Activated naive CD4-positive, alpha-beta T cell treated with Interleukin-2 at 50 U/mL for 16 hours (primary cell): Measurements from ENCODE around the gene ATE1.
"Not testable (repeated sequence)": the region's sequence is repeated elsewhere in the genome, so short reads cannot be mapped to it uniquely, and the experiment has no call there.

Source experiments
- DNase-seq: peaks from one replicate; pipeline ENCODE4 v3.0.0-alpha.2; 2020

ATE1 gene

GRCh38 chr10:121732656-121733445 lies 195.0 kb downstream of the ATE1 start:
- DNase-seq: no peak

DNA sequence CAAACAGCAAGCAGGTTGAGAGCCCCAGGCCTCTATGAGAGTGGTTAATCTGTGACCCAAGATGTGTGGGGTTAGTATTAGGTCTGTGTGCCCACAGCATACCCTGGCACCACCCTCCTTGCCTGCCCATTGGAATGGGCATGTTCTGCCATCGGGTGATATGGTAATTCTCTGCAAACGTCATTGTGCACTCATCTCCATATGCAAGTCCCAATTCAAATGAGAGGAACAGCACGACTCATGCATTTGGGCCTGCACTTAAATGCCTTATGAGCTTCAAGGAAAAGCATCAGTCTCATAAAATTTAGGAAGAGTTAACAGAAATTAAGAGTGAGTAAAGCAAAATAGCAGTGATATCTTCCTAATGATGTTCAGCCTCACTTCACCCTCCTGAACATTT lies 195.7 kb downstream of the ATE1 start:
- DNase-seq: no peak

- DNase-seq: no peak
Observed at GRCh38 chr10:121724282-121724681, 203.5 kb downstream of the ATE1 start.

- no peak for DNase-seq
Observed at GRCh38 chr10:121722665-121723064, 205.2 kb downstream of the ATE1 start.

DNA sequence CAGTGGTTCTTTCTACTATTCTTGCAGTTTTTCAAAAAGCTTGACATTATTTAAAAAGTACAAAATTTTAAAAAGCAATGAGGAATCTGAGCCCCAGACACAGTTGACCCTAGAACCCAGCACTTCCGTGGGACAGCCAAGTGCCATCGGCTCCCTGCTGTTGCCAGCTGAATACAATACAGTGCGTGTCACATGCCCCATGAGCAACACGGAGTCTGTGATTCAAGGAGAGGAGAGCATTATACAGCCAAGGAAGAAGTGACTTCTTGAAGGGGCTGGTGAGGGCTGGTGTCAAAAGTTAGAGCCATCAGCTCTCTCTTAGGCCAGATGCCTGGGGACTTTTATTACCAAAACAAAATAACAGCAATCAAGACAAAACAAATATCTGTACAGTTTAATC lies 206.6 kb downstream of the ATE1 start:
- no peak for DNase-seq

DNA sequence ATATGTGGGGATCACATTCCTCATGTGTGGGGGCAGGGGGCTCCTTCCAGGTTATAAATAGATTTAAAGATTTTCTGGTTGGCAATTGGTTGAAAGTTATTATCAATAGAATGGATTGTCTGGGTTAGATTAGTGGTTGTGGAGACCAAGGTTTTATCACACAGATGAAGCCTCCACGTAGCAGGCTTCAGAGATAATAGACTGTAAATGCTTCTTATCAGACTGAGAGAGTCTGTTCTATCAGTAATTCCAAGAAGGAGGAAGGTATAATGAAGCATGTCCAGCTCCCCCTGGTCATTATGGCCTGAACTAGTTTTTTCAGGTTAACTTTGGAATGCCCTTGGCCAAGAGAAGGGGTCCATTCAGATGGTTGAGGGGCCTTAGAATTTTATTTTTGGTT lies 211.9 kb downstream of the ATE1 start:
- no peak for DNase-seq

DNA sequence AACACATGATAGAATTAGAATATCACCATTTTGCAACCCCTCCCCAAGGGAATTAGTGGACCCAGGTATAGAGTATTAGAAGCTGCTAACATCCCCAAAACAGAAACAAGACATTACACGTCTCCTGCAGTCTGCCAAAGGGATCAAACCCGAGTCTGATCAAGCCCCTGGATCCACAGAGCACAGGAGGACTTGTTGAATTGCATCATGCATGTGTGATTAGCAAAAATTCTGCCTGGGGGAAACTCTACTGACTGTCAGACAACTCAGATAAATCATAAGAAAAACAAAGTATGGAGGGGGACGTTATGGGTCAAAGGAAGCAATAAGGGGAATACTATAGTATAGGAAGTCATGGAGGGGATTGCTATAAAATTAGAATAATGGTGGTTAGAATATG lies 212.8 kb downstream of the ATE1 start:
- DNase-seq: no peak

DNA sequence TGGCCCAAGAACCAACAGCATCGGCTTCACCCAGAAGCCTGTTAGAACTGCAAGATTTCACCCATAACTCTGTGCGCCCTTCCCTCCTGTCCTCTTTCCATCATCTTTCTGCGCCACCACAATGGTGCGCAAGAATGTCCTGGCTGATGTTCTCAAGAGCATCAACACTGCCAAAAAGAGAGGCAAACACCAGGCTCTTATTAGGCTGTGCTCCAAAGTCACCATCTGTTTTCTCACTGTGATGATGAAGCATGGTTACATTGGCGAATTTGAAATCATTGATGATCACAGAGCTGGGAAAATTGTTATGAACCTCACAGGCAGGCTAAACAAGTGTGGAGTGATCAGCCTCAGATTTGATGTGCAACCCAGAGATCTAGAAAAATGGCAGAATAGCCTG lies 214.3 kb downstream of the ATE1 start:
- no peak for DNase-seq

DNA sequence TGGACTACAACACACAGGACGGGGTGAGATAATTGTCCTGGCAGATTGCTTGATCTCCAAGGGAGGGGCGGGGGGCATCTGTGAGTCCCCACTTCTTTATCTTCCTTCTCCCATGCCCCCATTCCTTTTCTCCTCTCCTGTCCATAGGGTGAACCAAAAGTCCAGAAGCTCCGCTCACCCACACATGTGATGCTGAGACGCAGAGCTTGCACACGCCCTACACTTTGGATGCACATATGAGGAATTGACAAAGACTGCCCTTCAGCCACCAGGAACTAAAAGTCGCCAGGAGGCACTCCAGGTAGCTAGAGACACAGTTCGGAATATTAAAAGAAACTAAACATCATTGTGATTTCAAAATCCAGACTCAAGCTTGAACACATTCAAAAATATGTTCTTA lies 216.9 kb downstream of the ATE1 start:
- no peak for DNase-seq

DNA sequence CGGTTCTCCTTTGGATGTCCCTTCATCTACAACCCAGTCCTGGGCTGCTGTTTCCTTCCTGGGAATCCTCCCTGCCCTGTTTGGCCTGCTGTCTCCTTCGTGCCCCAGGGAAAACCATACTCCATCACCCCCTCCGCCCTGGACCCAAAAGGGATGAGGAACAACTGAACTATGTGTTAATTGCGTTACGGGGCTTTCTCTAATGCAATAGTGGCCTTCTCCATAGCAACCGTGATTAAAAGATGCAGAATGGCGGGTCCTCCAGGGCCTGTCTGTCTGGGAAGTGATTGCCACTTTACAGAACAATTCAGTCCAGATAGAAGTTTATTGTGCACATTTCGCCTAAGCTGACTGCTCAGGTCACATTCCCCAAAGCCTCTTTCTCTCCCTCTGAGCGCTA lies 217.6 kb downstream of the ATE1 start:
- DNase-seq: no peak

DNA sequence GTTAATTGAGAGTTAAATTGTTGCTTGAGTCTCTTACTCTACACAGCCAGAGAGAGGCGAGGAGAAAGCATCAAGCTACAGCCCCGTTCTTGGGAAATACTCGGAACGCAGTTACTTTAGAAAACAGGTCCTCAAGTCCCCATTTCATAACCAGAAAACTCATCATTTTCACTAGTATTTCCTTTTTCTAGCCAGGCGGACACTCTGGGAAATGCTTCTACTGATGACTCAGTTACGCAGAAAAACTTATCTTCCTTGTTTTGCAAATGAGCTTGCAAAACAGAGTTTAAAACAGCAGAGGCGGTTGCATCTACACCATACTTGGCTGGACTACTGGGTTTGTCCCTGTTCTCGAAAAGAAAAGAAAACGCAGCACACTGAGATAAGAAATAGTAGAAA lies 218.2 kb downstream of the ATE1 start:
- no peak for DNase-seq

- no peak for DNase-seq
Observed at GRCh38 chr10:121708728-121709674, 218.8 kb downstream of the ATE1 start.

DNA sequence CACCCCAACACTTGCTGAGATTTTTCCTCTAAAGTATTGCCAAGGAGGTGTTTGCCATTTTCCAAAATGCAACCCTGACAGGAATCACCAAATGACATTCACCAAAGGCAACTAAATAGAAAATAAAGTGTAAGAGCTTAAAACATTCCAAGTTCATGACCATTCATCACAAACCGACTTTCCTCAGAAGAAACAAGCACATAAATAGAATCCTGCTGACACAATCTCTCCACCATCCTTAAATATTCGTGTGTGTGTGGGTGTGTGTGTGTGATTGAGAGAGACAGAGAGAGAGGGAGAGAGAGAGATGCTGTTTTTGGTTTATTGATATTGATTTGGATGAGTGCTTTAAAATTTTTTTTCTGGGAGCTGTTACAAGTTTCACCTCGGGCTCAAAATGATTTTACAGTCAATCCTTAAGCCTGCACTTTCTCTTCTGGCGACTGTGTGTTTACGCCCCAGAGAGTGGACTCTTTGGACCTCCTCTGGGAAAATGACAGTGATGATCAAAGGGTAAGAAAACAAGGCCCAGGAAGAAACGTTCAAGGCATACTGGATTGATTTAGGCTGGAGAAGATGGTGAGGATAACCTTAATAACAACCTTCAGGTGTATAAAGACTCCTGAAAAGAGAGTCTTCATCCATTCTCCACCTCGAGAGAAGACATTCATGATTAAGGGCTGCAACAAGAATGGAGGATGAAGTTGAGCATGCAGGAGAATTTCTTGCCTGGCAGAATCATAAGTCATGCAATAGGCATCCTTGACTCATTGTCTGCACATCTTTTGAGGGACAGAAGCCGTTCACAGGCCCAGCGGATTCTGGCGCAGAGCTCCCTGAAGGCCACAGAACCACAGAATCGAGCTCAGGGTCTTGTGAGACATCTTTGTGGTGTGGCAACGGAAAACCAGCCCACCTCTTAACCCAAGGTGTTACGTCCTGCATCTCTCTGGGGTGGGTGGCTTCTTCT lies 225.2 kb downstream of the ATE1 start:
- no peak for DNase-seq

GRCh38 chr10:121700416-121700815 lies 227.4 kb downstream of the ATE1 start:
- DNase-seq: no peak

DNA sequence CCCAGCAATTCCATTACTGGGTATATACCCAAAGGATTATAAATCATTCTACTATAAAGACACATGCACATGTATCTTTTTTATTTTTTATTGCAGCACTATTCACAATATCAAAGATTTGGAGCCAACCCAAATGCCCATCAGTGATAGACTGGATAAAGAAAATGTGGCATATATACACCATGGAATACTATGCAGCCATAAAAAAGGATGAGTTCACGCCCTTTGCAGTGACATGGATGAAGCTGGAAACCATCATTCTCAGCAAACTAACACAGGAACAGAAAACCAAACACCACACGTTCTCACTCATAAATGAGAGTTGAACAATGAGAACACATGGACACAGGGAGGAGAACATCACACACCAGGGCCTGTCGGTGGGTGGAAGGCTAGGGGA lies 228.1 kb downstream of the ATE1 start:
- DNase-seq: not testable (repeated sequence)

- DNase-seq: no peak
Observed at GRCh38 chr10:121698902-121699301, 228.9 kb downstream of the ATE1 start.

DNA sequence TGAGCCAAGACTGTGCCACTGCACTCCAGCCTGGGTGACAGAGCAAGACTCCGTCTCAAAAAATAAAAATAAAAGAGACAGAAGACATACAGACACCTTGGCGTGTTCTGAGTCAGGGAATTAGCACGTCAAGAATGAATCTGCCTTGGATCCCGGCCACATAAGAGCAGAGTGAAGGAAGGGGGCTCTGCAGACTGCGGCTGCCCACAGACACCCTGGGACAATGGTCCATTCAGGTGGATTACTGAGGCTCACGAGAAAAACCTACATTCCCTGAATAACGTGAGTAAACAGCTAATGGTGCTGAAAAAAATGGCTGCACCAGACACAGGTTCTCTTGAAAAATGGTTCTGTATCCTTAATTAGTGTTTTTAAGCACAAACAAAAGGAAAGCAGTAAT lies 229.5 kb downstream of the ATE1 start:
- no peak for DNase-seq

DNA sequence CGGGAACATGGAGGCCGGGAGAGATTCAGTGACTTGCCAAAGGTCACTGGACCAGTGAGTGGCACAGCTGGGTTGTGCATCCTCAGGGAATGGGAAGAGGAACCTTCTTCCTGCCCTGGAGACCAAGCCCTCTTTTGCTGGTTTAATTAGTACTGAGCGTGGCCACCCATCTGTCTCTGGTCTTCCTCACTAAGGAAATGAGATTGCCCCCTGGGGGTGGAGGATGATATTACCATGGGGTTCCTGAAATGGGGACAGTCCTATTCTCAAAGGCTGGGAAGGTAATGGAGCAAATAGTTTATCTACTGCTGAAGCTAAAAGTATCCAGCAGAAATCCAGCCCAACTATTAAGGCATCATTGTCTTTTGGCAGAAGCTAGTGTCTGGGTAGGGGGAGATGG lies 231.0 kb downstream of the ATE1 start:
- DNase-seq: no peak

DNA sequence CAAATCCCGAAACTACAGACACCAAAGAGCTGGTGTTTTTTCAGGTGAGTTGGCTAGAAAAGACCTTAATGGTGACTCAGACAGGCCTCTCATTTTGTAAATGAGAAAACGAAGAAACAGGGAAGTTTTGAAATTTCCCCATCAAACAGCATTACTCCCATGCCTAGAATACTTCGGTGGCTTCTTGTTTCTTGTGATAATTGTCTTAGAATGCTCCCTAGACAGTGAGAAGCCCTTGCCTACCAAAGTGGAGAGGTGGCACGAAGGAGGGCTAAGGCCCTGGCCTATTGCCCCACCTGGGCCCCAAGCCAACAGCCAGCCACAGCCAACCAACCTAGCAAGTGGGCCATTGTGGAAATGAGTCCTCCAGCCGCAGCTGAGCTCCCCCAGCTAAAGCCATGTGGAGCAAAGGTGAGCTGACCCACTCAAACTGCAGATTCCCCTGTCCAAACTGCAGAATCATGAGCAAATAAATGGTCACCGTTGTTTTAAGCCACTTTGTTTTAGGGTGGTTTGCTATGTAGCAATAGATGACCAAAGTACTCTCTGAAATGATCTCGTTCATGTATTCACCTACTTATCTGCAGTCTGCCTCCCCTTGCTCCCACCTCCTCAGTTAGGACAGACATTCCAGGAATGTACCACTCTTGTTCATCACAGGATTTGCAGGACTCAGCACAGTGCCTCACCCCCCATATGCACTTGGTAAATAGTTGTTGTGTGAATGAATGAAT lies 231.9 kb downstream of the ATE1 start:
- no peak for DNase-seq

- DNase-seq: no peak
Observed at GRCh38 chr10:121694966-121695643, 232.7 kb downstream of the ATE1 start.

DNA sequence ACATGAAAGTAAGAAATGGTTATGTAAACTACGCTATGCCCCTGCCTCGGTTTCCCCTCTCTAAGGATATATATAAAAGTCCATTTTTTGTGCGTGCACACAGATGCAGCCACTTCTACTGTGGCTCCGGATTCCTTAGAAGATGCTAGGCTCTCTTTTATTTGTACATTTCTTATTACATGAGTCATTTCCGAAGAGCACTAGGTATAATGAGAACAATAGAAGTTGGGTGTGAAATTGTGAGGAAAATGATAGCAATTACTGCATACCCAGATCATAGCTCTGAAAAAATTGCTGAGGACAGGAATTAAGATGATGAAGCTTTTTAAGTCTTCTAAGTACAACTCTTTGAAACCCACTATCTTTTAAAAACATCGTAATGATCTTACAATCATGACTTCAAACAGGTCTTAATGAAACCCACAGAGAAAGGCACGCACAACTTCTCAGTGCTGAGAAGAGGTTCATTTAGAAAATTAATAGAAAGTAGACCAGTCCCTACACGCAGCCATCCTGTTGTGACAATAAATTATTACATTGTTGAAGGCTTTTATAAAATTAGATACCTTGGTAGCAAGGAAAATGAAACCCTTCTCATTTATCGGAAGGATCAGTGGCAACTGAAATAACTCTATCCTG lies 233.4 kb downstream of the ATE1 start:
- no peak for DNase-seq
